Prostate gland (tissue), 2 donors: ENCODE results near the gene TMCO4. TPM values are rescaled to one million over a fixed set of nuclear protein-coding genes. Genes with fewer than 3 reads are reported as not detected.

Experiments
- DNase-seq: peaks from one replicate; pipeline ENCODE4 v3.0.0-alpha.2; 2019; ENCODE audit warnings: low spot score
- H3K27ac ChIP-seq, 2 donors: fragments of 200-600 bp; sonication (generic); 2 replicates each; pipeline ENCODE4 v1.5.1; 2017 to 2019
- H3K27me3 ChIP-seq: fragments of 200-600 bp; sonication (generic); replicated peaks from 2 replicates; pipeline ENCODE4 v1.5.1; 2019; ENCODE audit not compliant: insufficient read depth
- H3K36me3 ChIP-seq, 2 donors: fragments of 200-600 bp; sonication (generic); 1 replicate in 1 of 2; 2 replicates in 1 of 2; pipeline versions ENCODE4 v1.5.1 to v1.8.1; 2017 to 2019
- H3K4me1 ChIP-seq: fragments of 200-600 bp; sonication (generic); replicated peaks from 2 replicates; pipeline ENCODE4 v1.5.1; 2019
- H3K4me3 ChIP-seq, 2 donors: fragments of 200-600 bp; sonication (generic); 2 replicates each; pipeline ENCODE4 v1.5.1; 2017 to 2019
- H3K9me3 ChIP-seq: fragments of 200-600 bp; sonication (generic); 2 replicates; pipeline ENCODE4 v1.5.1; 2017
- POLR2A ChIP-seq: fragments of 450-650 bp; IDR thresholded peaks from one replicate; pipeline ENCODE4 v1.6.1; 2016; ENCODE audit warnings: antibody characterized with exemption, mild to moderate bottlenecking
- POLR2AphosphoS5 ChIP-seq: sonication (generic); formaldehyde crosslinking; IDR thresholded peaks from one replicate; pipeline ENCODE4 v1.6.1; 2017; ENCODE audit warnings: antibody characterized with exemption
- WGBS: methylation state at CpG from one replicate; pipeline ENCODE4 v1.1.5; 2018; 5-methylcytosine and 5-hydroxymethylcytosine counted together
- intact Hi-C: fragments of 100-400 bp; cut with DNase I; formaldehyde crosslinking; loops from one replicate; pipeline ENCODE4 v1.14.2; 2022
- total RNA-seq, 2 donors: library from RNA; depleted of rRNA; stranded (reverse); fragments of >200 nt; gene quantifications; one replicate each; pipeline ENCODE4 v1.1.0, GENCODE V29; 2016
- TF ChIP-seq, protein P1 (sequence below), 4 experiments: fragments of 200-600 bp in 2 of 4; fragments of 450-650 bp in 2 of 4; sonication (generic) in 2 of 4; IDR thresholded peaks; 1 replicate in 3 of 4; 2 replicates in 1 of 4; pipeline ENCODE4 v1.5.1; 2016 to 2019; ENCODE audit warnings: antibody characterized with exemption in 4 of 4, mild to moderate bottlenecking in 2 of 4, moderate library complexity in 2 of 4

The TMCO4 gene
- total RNA-seq, 2 donors from 2014 or later, result 60.5 to 89.9 TPM

GRCh38 chr1:19695772-19696171 lies 103.9 kb downstream of the TMCO4 start:
- H3K4me3 ChIP-seq, result no peak overlapping the region
- H3K27ac ChIP-seq, result no peak overlapping the region
- no peaks in the 10 kb centered on the region for H3K9me3 ChIP-seq
- no peaks in the 10 kb centered on the region for H3K27me3 ChIP-seq
- no peak for TF ChIP-seq POLR2A
- TF ChIP-seq, protein P1, sequence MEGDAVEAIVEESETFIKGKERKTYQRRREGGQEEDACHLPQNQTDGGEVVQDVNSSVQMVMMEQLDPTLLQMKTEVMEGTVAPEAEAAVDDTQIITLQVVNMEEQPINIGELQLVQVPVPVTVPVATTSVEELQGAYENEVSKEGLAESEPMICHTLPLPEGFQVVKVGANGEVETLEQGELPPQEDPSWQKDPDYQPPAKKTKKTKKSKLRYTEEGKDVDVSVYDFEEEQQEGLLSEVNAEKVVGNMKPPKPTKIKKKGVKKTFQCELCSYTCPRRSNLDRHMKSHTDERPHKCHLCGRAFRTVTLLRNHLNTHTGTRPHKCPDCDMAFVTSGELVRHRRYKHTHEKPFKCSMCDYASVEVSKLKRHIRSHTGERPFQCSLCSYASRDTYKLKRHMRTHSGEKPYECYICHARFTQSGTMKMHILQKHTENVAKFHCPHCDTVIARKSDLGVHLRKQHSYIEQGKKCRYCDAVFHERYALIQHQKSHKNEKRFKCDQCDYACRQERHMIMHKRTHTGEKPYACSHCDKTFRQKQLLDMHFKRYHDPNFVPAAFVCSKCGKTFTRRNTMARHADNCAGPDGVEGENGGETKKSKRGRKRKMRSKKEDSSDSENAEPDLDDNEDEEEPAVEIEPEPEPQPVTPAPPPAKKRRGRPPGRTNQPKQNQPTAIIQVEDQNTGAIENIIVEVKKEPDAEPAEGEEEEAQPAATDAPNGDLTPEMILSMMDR (IDR thresholded peaks at IDR 0.05), result no peak
- no peak for TF ChIP-seq POLR2AphosphoS5
- no peaks in the 10 kb centered on the region for H3K4me1 ChIP-seq
- peaks cover 3 to 6% of the 10 kb centered on the region in 2 donors for H3K36me3 ChIP-seq
- intact Hi-C loops, result no loop called here
- no peak for DNase-seq
- WGBS, result 97% methylated on average over 7 of the region's 7 CpGs

- 85% methylated on average over 13 of the region's 14 CpGs for WGBS
- Histone ChIP-seq H3K27ac (no peak overlapping the region), H3K27me3 (no peaks in the 10 kb centered on the region), H3K4me3 (no peak overlapping the region), H3K36me3 (peaks cover 0 to 6% of the 10 kb centered on the region in 2 donors), H3K4me1 (no peaks in the 10 kb centered on the region), H3K9me3 (no peaks in the 10 kb centered on the region)
- TF ChIP-seq, protein P1 (IDR thresholded peaks at IDR 0.05), result no peak
- TF ChIP-seq POLR2AphosphoS5 (no peak), POLR2A (no peak)
- no peak for DNase-seq
- intact Hi-C loops, result no loop called here
Observed at GRCh38 chr1:19694298-19694697, 105.4 kb downstream of the TMCO4 start.

- Histone ChIP-seq H3K27ac (no peak overlapping the region), H3K4me1 (no peaks in the 10 kb centered on the region), H3K27me3 (no peaks in the 10 kb centered on the region), H3K4me3 (no peak overlapping the region), H3K36me3 (no peaks in the 10 kb centered on the region), H3K9me3 (no peaks in the 10 kb centered on the region)
- DNase-seq, result no peak
- intact Hi-C loops, result no loop called here
- TF ChIP-seq, protein P1 (IDR thresholded peaks at IDR 0.05), result no peak
- TF ChIP-seq POLR2AphosphoS5 (no peak), POLR2A (no peak)
- 84% methylated on average over 7 of the region's 7 CpGs for WGBS
Observed at GRCh38 chr1:19690342-19690741, 109.4 kb downstream of the TMCO4 start.

DNA sequence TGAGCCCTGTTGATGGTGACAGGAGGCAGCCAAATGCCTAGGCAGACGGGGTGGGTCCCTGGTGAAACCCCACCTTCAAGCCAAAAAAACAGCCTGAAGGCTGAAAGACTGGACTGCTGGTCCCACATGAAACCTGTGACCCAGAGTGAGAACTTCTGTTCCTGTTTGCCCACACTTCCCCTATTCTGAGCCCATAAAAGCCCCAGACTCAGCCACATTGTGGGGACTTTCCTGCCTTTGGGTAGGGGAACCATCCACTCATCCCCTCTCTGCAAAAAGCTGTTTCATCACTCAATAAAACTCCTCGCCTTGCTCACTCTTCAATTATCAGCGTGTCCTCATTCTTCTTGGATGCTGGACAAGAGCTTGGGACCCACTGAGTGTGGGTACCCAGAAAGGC lies 109.9 kb downstream of the TMCO4 start:
- intact Hi-C loops, result no loop called here
- no peak overlapping the region for H3K4me3 ChIP-seq

More for the DNA sequence above, 109.9 kb downstream of the TMCO4 start:
- 92% methylated on average over 3 of the region's 3 CpGs for WGBS
- Histone ChIP-seq H3K9me3 (no peaks in the 10 kb centered on the region), H3K27ac (no peak overlapping the region), H3K4me1 (no peaks in the 10 kb centered on the region), H3K27me3 (no peaks in the 10 kb centered on the region), H3K36me3 (no peaks in the 10 kb centered on the region)
- TF ChIP-seq POLR2AphosphoS5, result no peak
- TF ChIP-seq, protein P1 (IDR thresholded peaks at IDR 0.05), result no peak
- no peak for TF ChIP-seq POLR2A
- no peak for DNase-seq
